ENCODE measurements around the gene C1QB.

DNA sequence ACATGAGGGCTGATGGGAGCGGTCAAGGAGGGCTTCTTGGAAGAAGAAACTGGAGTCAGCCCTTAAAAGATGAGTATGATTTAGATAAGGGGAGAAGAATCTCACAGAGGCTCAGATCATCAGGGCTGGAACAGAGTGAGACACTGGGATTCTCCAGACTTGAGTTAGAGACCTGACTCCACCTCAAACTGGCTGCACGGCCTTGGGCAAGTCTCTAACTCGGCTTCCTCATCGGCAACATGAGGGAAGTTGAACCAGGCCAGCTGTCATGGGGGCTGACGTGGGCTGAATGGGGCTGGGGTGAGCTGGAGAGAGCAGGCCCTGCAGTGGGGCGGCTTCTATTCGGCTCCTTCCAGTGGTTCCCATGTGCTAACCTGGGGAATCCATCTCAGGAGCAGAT is 7.1 kb upstream of the C1QB start:
- TF ChIP-seq, protein P1, sequence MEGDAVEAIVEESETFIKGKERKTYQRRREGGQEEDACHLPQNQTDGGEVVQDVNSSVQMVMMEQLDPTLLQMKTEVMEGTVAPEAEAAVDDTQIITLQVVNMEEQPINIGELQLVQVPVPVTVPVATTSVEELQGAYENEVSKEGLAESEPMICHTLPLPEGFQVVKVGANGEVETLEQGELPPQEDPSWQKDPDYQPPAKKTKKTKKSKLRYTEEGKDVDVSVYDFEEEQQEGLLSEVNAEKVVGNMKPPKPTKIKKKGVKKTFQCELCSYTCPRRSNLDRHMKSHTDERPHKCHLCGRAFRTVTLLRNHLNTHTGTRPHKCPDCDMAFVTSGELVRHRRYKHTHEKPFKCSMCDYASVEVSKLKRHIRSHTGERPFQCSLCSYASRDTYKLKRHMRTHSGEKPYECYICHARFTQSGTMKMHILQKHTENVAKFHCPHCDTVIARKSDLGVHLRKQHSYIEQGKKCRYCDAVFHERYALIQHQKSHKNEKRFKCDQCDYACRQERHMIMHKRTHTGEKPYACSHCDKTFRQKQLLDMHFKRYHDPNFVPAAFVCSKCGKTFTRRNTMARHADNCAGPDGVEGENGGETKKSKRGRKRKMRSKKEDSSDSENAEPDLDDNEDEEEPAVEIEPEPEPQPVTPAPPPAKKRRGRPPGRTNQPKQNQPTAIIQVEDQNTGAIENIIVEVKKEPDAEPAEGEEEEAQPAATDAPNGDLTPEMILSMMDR (IDR thresholded peaks at IDR 0.05), result no peak
- no peak for TF ChIP-seq POLR2A (IDR thresholded peaks at IDR 0.05)

Data from right lobe of liver (tissue), 4 donors.